Upper lobe of right lung (tissue), 1 donor: ENCODE results near the gene NAGK. TPM values are rescaled to one million over a fixed set of nuclear protein-coding genes. Genes with fewer than 3 reads are reported as not detected.
"Not testable (repeated sequence)": the region's sequence is repeated elsewhere in the genome, so short reads cannot be mapped to it uniquely, and the experiment has no call there.

Experiments
- ATAC-seq: fragments of 200-7000 bp; cut with Tn5 transposase; one replicate; pipeline ENCODE4 v1.9.1; 2020; ENCODE audit warnings: mild to moderate bottlenecking, moderate library complexity
- DNase-seq: peaks from one replicate; pipeline ENCODE4 v3.0.0-alpha.2; 2020
- H3K27ac ChIP-seq: fragments of 200-600 bp; one replicate; pipeline ENCODE4 v1.8.0; 2022
- H3K27me3 ChIP-seq: fragments of 200-600 bp; one replicate; pipeline ENCODE4 v1.8.0; 2022; ENCODE audit warnings: mild to moderate bottlenecking
- H3K36me3 ChIP-seq: fragments of 200-600 bp; one replicate; pipeline ENCODE4 v1.8.0; 2022
- H3K4me1 ChIP-seq: fragments of 200-600 bp; one replicate; pipeline ENCODE4 v1.8.0; 2022
- H3K4me3 ChIP-seq: fragments of 200-600 bp; one replicate; pipeline ENCODE4 v1.8.0; 2022; ENCODE audit warnings: mild to moderate bottlenecking
- H3K9me3 ChIP-seq: fragments of 200-600 bp; one replicate; pipeline ENCODE4 v1.8.0; 2022
- intact Hi-C: fragments of 100-400 bp; cut with DNase I; formaldehyde crosslinking; loops from one replicate; pipeline ENCODE4 v1.11.0; 2022
- total RNA-seq: library from RNA; stranded (reverse); fragmentation: NEBNext Ultra II Directional; extraction: Animal tissue kit (Norgen Biotek cat#: 25700); gene quantifications from one replicate; pipeline ENCODE4 v1.2.1, GENCODE V29; 2021
- TF ChIP-seq, protein P1 (sequence below): fragments of 200-600 bp; IDR thresholded peaks from one replicate; pipeline ENCODE4 v1.8.0; 2022; ENCODE audit warnings: antibody characterized with exemption
- donor health status: DM: no; HTN: yes; CAD: no; lungs with severe emphysema.

The NAGK gene
- total RNA-seq, 1 donor from 2014 or later = 126 TPM

DNA sequence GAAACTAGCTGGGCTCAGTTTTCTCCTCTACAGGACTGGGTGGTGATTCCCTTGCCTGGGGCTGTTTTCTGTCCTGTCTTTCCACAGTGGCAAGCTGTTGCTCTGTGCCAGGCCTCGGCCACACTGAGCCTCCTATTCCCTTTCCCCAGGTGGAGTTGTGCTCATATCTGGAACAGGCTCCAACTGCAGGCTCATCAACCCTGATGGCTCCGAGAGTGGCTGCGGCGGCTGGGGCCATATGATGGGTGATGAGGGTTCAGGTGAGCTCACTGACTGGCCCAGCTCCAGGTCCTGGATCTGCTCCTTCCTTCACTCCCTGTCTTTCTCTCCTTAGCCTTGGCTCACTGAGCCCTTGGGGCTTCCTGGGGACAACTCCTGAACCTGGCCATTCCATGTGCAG is 4.0 kb downstream of the NAGK start:
- TF ChIP-seq, protein P1, sequence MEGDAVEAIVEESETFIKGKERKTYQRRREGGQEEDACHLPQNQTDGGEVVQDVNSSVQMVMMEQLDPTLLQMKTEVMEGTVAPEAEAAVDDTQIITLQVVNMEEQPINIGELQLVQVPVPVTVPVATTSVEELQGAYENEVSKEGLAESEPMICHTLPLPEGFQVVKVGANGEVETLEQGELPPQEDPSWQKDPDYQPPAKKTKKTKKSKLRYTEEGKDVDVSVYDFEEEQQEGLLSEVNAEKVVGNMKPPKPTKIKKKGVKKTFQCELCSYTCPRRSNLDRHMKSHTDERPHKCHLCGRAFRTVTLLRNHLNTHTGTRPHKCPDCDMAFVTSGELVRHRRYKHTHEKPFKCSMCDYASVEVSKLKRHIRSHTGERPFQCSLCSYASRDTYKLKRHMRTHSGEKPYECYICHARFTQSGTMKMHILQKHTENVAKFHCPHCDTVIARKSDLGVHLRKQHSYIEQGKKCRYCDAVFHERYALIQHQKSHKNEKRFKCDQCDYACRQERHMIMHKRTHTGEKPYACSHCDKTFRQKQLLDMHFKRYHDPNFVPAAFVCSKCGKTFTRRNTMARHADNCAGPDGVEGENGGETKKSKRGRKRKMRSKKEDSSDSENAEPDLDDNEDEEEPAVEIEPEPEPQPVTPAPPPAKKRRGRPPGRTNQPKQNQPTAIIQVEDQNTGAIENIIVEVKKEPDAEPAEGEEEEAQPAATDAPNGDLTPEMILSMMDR = no peak
- no peak for DNase-seq
- Histone ChIP-seq H3K27ac (peak overlapping the region; percentile 37), H3K4me3 (no peak overlapping the region), H3K36me3 (peaks cover 52% of the 10 kb centered on the region), H3K4me1 (peaks cover 25% of the 10 kb centered on the region), H3K9me3 (no peaks in the 10 kb centered on the region), H3K27me3 (no peaks in the 10 kb centered on the region)
- intact Hi-C loops = no loop called here
- no peak for ATAC-seq

DNA sequence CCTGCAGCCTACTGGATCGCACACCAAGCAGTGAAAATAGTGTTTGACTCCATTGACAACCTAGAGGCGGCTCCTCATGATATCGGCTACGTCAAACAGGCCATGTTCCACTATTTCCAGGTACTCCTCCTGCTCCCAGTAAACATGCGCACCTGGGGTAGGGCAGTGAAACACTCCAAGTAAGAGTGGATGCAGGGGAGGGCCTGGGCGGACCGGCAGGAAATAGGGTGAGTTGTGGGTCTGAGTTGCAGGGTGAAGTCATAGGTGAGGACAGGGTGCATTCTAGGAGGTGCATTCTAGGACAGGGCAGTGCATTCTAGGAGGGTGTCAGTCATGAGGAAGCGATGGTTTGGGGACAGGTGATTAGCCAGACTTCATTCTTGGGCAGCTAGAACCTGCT is 5.0 kb downstream of the NAGK start:
- DNase-seq (no peak), ATAC-seq (no peak)
- H3K36me3 ChIP-seq = peaks cover 62% of the 10 kb centered on the region
- peaks cover 25% of the 10 kb centered on the region for H3K4me1 ChIP-seq
- no peaks in the 10 kb centered on the region for H3K9me3 ChIP-seq
- no peak overlapping the region for H3K4me3 ChIP-seq
- H3K27ac ChIP-seq = no peak overlapping the region
- intact Hi-C loops = no loop called here
- no peaks in the 10 kb centered on the region for H3K27me3 ChIP-seq
- TF ChIP-seq, protein P1 = no peak

- ATAC-seq (no peak), DNase-seq (no peak)
- no peak overlapping the region for H3K27ac ChIP-seq
- H3K27me3 ChIP-seq = no peaks in the 10 kb centered on the region
- no peaks in the 10 kb centered on the region for H3K9me3 ChIP-seq
- no peak overlapping the region for H3K4me3 ChIP-seq
- peaks cover 16% of the 10 kb centered on the region for H3K4me1 ChIP-seq
- peaks cover 68% of the 10 kb centered on the region for H3K36me3 ChIP-seq
- TF ChIP-seq, protein P1 = no peak
- intact Hi-C loops = no loop called here
Observed at GRCh38 chr2:71074893-71075395, 6.5 kb downstream of the NAGK start.

DNA sequence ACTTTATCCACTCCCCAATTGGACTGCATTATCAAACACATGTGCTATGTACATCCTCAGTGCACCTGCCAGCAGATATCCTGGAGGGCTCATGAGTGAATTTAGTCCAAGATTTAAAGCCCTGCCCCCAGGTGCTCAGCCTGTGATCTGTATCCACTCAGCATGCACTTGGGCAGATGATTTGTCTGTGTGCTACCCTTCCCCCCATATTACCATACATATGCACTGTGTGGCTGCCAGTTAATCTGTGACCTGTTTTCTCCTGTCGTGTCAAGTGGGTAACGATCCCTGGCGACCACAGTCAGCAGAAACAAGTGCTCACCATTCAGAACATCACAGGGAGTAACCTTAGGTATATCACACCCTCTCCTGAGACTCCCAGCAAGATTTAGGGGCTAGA is 10.2 kb downstream of the NAGK start:
- Histone ChIP-seq H3K27me3 (no peaks in the 10 kb centered on the region), H3K9me3 (no peaks in the 10 kb centered on the region), H3K36me3 (peaks cover 54% of the 10 kb centered on the region), H3K4me1 (no peaks in the 10 kb centered on the region), H3K4me3 (no peak overlapping the region), H3K27ac (no peak overlapping the region)
- no peak for DNase-seq
- intact Hi-C loops = no loop called here
- ATAC-seq = no peak
- TF ChIP-seq, protein P1 = no peak

DNA sequence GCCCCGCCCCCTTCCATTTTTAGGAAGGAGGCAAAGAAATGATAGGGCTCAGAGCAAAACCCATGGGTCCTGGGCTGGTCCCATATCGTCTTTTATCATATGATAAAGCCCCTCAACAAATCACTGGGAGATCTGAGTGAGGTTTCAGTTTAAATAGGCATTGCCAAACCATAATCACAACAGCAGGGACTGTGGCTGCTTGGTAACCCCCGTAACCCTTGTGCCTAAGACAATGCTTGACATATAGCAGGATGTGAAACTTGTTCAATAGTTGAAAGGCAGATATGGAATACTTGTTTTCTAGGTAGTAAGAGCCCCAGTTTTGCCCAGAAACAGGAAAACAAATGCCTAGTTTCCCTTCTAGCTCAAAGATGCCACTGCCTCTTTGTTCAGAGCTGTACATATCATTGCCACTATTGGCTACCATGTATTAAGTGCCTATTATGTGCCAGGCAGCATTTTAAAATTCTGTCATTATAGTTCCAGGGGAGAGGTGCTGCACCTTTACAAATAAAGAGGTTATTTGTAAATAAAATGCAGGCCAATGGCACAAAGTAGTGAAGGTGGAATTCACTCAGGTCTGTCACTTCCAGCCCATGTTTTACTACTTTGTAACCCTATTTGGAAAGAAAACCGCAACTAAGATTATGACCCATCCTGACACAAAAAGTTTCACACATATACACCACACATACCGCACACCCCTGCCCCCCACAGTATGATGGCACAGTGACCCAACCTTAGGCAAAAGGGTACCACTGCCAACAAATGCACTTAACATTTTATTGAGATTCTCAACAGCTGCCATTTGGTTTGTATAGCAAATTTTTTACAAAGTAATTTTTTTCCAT is 14.2 kb downstream of the NAGK start:
- DNase-seq = no peak
- Histone ChIP-seq H3K9me3 (no peaks in the 10 kb centered on the region), H3K27me3 (no peaks in the 10 kb centered on the region), H3K27ac (no peak overlapping the region), H3K36me3 (peaks cover 15% of the 10 kb centered on the region), H3K4me1 (peaks cover 4% of the 10 kb centered on the region), H3K4me3 (no peak overlapping the region)
- no peak for ATAC-seq
- intact Hi-C loops = no loop called here
- TF ChIP-seq, protein P1 = no peak

- H3K36me3 ChIP-seq, intact Hi-C loops, H3K9me3 ChIP-seq, H3K4me1 ChIP-seq, DNase-seq, H3K4me3 ChIP-seq, H3K27me3 ChIP-seq, ATAC-seq, H3K27ac ChIP-seq: not testable (repeated sequence)
Observed at GRCh38 chr2:71083297-71083696, 14.8 kb downstream of the NAGK start.

- peak; percentile 67 for ATAC-seq
- intact Hi-C loops, H3K27ac ChIP-seq, H3K27me3 ChIP-seq, H3K36me3 ChIP-seq, H3K4me1 ChIP-seq, DNase-seq, H3K4me3 ChIP-seq, H3K9me3 ChIP-seq: not testable (repeated sequence)
Observed at GRCh38 chr2:71083752-71084312, 15.4 kb downstream of the NAGK start.

DNA sequence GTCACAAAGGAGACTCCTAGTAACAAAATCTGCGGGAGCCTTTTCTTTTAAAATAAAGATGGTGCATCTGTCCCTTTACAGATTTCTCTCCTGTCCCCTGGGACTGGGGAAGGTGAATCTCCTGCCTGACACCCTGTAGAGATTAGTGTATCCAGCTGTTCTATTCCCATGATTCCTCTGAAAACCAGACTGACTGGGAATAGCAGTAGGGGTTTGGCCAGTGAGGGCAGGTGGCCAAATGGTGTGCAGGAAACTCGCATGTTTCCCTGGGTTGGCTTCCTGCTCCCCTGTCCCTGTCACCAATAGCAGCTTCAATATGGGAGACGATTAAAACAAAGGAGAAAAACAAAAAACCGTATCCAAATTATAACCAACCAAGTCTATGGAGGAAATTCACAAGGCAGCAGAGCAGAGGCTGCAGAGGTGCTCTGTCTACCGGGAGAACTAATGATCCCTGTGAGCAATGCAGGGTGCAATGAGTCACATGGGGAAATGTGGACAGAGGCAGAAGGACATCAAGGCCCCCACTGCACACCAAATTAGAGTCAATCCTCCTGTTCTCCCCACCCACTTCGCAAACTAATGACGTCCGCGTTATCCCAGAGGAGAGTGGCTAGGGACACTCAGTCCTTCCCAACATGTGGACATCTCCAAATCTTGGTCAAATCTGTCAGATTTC is 17.0 kb downstream of the NAGK start:
- intact Hi-C loops, H3K4me1 ChIP-seq, ATAC-seq, H3K9me3 ChIP-seq, DNase-seq, H3K27me3 ChIP-seq, H3K4me3 ChIP-seq, H3K36me3 ChIP-seq, H3K27ac ChIP-seq: not testable (repeated sequence)
